ENCODE data around the gene IP6K3.

GRCh38 chr6:33757113-33757512, 10.4 kb upstream of the IP6K3 start:
- TF ChIP-seq CTCF (IDR thresholded peaks at IDR 0.05), result no peak
- no peak for TF ChIP-seq POLR2AphosphoS5 (IDR thresholded peaks at IDR 0.05)
